ENCODE results near the gene SVIL. TPM values are rescaled to one million over a fixed set of nuclear protein-coding genes. Genes with fewer than 3 reads are reported as not detected.

SVIL gene
- total and polyA plus RNA-seq, 2 of the 13 experiments (the other 11 are each of a cell fraction or from before 2014, with no cell fraction given): 3.9 to 12.1 TPM

- Histone ChIP-seq H3K4me2 (ENCODE audit: low read depth, low read length) (no peak overlapping the region), H3K9me3 (ENCODE audit: low read length) (no peaks in the 10 kb centered on the region), H4K20me1 (ENCODE audit: insufficient read depth, low read length) (no peaks in the 10 kb centered on the region), H3K4me1 (ENCODE audit: insufficient read depth, low read length) (peaks cover 43% of the 10 kb centered on the region), H3K27ac (ENCODE audit: extremely low read length, insufficient read depth, low read length) (no peak overlapping the region), H3K27me3 (ENCODE audit: control insufficient read depth in 1 of 2, insufficient read depth in 2 of 2, low read length in 2 of 2) (no peaks in the 10 kb centered on the region), H3K4me3 (replicated peaks in 1 of 3; ENCODE audit: insufficient read depth in 1 of 3, low read depth in 2 of 3, low read length in 3 of 3) (no peak overlapping the region), H3K9ac (ENCODE audit: insufficient read depth, low read depth, low read length) (no peak overlapping the region), H2AFZ (ENCODE audit: low read length) (no peak overlapping the region), H3K79me2 (ENCODE audit: insufficient read depth, low read length) (no peaks in the 10 kb centered on the region), H3K36me3 (replicated peaks in 1 of 2; ENCODE audit: control insufficient read depth in 1 of 2, insufficient read depth in 2 of 2, low read length in 2 of 2) (no peaks in the 10 kb centered on the region)
- DNase-seq (ENCODE audit: low spot score) (no peak), FAIRE-seq (no peak), ATAC-seq (no peak)
- in situ Hi-C loops (cut with HindIII; ENCODE audit: extremely low pct_ligation_motif_present, low pct_unique_long_range_greater_than_20kb) (no loop called here), intact Hi-C loops (cut with micrococcal nuclease; ENCODE audit: unreplicated experiment) (loop anchor here (5.0 kb wide), 2 partner anchors 54 to 74 kb away; no protein-coding TSS in a partner anchor)
- ChIA-PET POLR2A (no interaction called here), CTCF (ENCODE audit: low intra/inter-chr PET ratio, low total read pairs) (interaction anchor here (0.9 to 1.8 kb wide), 2 partner anchors 78 to 144 kb away, joined by 3 to 7 read pairs; no protein-coding TSS in a partner anchor)
- 68% methylated on average over 2 of the region's 2 CpGs for WGBS (ENCODE audit: low lambda C conversion rate)
- BruUV-seq (replicated peaks): no TSS peak
- TF ChIP-seq MZF1 (CRISPR knock-in tag; IDR thresholded peaks at IDR 0.05; ENCODE audit: borderline replicate concordance) (no peak), JUND (CRISPR knock-in tag; IDR thresholded peaks at IDR 0.05) (no peak), CSRNP1 (CRISPR knock-in tag; IDR thresholded peaks at IDR 0.05) (no peak), GMEB2 (CRISPR knock-in tag; IDR thresholded peaks at IDR 0.05; ENCODE audit: low read depth) (no peak), KDM4B (CRISPR knock-in tag; IDR thresholded peaks at IDR 0.05) (no peak), FOXP1 (IDR thresholded peaks at IDR 0.05) (no peak), FOXP1 (CRISPR knock-in tag; IDR thresholded peaks at IDR 0.05) (no peak), SNAI1 (CRISPR knock-in tag; IDR thresholded peaks at IDR 0.05; ENCODE audit: borderline replicate concordance) (no peak), LRRFIP1 (CRISPR knock-in tag; conservative IDR thresholded peaks at IDR 0.05) (no peak), HOXA7 (CRISPR knock-in tag; IDR thresholded peaks at IDR 0.05) (no peak), ZFP36L2 (CRISPR knock-in tag; IDR thresholded peaks at IDR 0.05) (no peak), SRF (IDR thresholded peaks at IDR 0.05; ENCODE audit: low read depth, low read length) (no peak), TIGD3 (CRISPR knock-in tag; IDR thresholded peaks at IDR 0.05; ENCODE audit: borderline replicate concordance) (no peak), PTBP1 (IDR thresholded peaks at IDR 0.05; ENCODE audit: low read depth, low read length, poor library complexity, severe bottlenecking) (no peak)
Measured at GRCh38 chr10:29590915-29591650, 43.7 kb downstream of the SVIL start.
